ENCODE measurements around the gene KLC3.
"Not testable (repeated sequence)": the region's sequence is repeated elsewhere in the genome, so short reads cannot be mapped to it uniquely, and the experiment has no call there.

The KLC3 gene

GRCh38 chr19:45314708-45315245 is 25.8 kb upstream of the KLC3 start:
- DNase-seq (ENCODE audit: extremely low read depth in 1 of 2, low read depth in 1 of 2) = no peak

- no peak for DNase-seq (ENCODE audit: extremely low read depth in 1 of 2, low read depth in 1 of 2)
Measured at GRCh38 chr19:45315304-45315703, 25.2 kb upstream of the KLC3 start.

- no peak for DNase-seq (ENCODE audit: extremely low read depth in 1 of 2, low read depth in 1 of 2)
Measured at GRCh38 chr19:45320997-45321775, 19.4 kb upstream of the KLC3 start.

GRCh38 chr19:45321848-45322247 is 18.7 kb upstream of the KLC3 start:
- no peak for DNase-seq (ENCODE audit: extremely low read depth in 1 of 2, low read depth in 1 of 2)

- no peak for DNase-seq (ENCODE audit: extremely low read depth in 1 of 2, low read depth in 1 of 2)
Measured at GRCh38 chr19:45322311-45322710, 18.2 kb upstream of the KLC3 start.

- no peak for DNase-seq (ENCODE audit: extremely low read depth in 1 of 2, low read depth in 1 of 2)
Measured at GRCh38 chr19:45322744-45323281, 17.7 kb upstream of the KLC3 start, which contains the start of gene CKM. Gene CKM (minus strand): TSS chr19:45322875. CDS start chr19:45319713, 3,162 bp downstream.

- DNase-seq (ENCODE audit: extremely low read depth in 1 of 2, low read depth in 1 of 2) = no peak
Measured at GRCh38 chr19:45323671-45324081, 16.9 kb upstream of the KLC3 start.

GRCh38 chr19:45324349-45324907 is 16.1 kb upstream of the KLC3 start:
- DNase-seq (ENCODE audit: extremely low read depth in 1 of 2, low read depth in 1 of 2) = no peak

GRCh38 chr19:45327404-45328143 is 13.0 kb upstream of the KLC3 start:
- DNase-seq (ENCODE audit: extremely low read depth in 1 of 2, low read depth in 1 of 2) = no peak

GRCh38 chr19:45331411-45331810 is 9.1 kb upstream of the KLC3 start:
- no peak for DNase-seq (ENCODE audit: extremely low read depth in 1 of 2, low read depth in 1 of 2)

GRCh38 chr19:45333609-45334303 is 6.8 kb upstream of the KLC3 start:
- no peak for DNase-seq (ENCODE audit: extremely low read depth in 1 of 2, low read depth in 1 of 2)

GRCh38 chr19:45334881-45335280 is 5.7 kb upstream of the KLC3 start:
- DNase-seq (ENCODE audit: extremely low read depth in 1 of 2, low read depth in 1 of 2) = not testable (repeated sequence)

GRCh38 chr19:45336696-45337251 is 3.8 kb upstream of the KLC3 start:
- DNase-seq (ENCODE audit: extremely low read depth in 1 of 2, low read depth in 1 of 2) = no peak

- DNase-seq (ENCODE audit: extremely low read depth in 1 of 2, low read depth in 1 of 2) = no peak
Measured at GRCh38 chr19:45339629-45340028, 921 bp upstream of the KLC3 start.

GRCh38 chr19:45340899-45341453 is 426 bp downstream of the KLC3 start:
- DNase-seq (ENCODE audit: extremely low read depth in 1 of 2, low read depth in 1 of 2) = no peak

GRCh38 chr19:45342911-45343310 is 2.4 kb downstream of the KLC3 start:
- no peak for DNase-seq (ENCODE audit: extremely low read depth in 1 of 2, low read depth in 1 of 2)

GRCh38 chr19:45344621-45345505 is 4.3 kb downstream of the KLC3 start:
- no peak for DNase-seq (ENCODE audit: extremely low read depth in 1 of 2, low read depth in 1 of 2)

GRCh38 chr19:45345506-45345860 is 4.9 kb downstream of the KLC3 start:
- no peak for DNase-seq (ENCODE audit: extremely low read depth in 1 of 2, low read depth in 1 of 2)

GRCh38 chr19:45346449-45346848 is 5.9 kb downstream of the KLC3 start:
- DNase-seq (ENCODE audit: extremely low read depth in 1 of 2, low read depth in 1 of 2) = no peak

Data from activated CD8-positive, alpha-beta memory T cell treated with anti-CD3 and anti-CD28 coated beads for 1 hour (primary cell).